GM12878 (cell line): Measurements from ENCODE around the gene PROSER2. TPM values are rescaled to one million over a fixed set of nuclear protein-coding genes. Genes with fewer than 3 reads are reported as not detected.

Source experiments
- ATAC-seq: fragments of 200-7000 bp; cut with Tn5 transposase; 3 replicates; pipeline ENCODE4 v1.9.1; 2020; ENCODE audit warnings: mild to moderate bottlenecking, moderate library complexity
- BruUV-seq: library from RNA; stranded (reverse); fragments of 400-500 nt; replicated peaks from 2 replicates; lab custom pipeline; 2021; lab: Mats Ljungman, UMichigan
- CTCF ChIA-PET: fragments of 300-600 bp; sonication (Branson Sonifier 250); formaldehyde crosslinking; extraction: SDS; loops from one replicate; lab custom pipeline; 2021; ENCODE audit warnings: inconsistent platforms; lab: Yijun Ruan, JAX
- POLR2A ChIA-PET: fragments of 350-600 bp; formaldehyde crosslinking; extraction: SDS; loops from one replicate; lab custom pipeline; 2021; ENCODE audit warnings: inconsistent platforms; lab: Charles Lee
- RAD21 ChIA-PET: fragments of 300-600 bp; sonication (Branson Sonifier 250); formaldehyde crosslinking; loops from one replicate; lab custom pipeline; 2023; ENCODE audit warnings: antibody characterized with exemption; ENCODE audit not compliant: unreplicated experiment; lab: Charles Lee
- SMC1A ChIA-PET: fragments of 300-600 bp; sonication (Branson Sonifier 250); formaldehyde crosslinking; loops from one replicate; lab custom pipeline; 2023; ENCODE audit not compliant: unreplicated experiment, uncharacterized antibody; lab: Charles Lee
- DNase-seq: peaks from one replicate; pipeline ENCODE4 v3.0.0-alpha.2; 2011; ENCODE audit warnings: low read depth, low spot score
- FAIRE-seq: peaks from 3 replicates; lab custom pipeline; 2011; peaks lifted over from hg19 to GRCh38; lab: Jason Lieb, UNC
- H2AFZ ChIP-seq: 2 replicates; pipeline ENCODE4 v1.6.0; 2011; ENCODE audit warnings: low read depth, low read length, control low read depth; ENCODE audit not compliant: control insufficient read depth
- H3K27ac ChIP-seq: 2 replicates; pipeline ENCODE4 v1.5.1; 2011; ENCODE audit warnings: control low read depth; ENCODE audit not compliant: control insufficient read depth, insufficient read depth
- H3K27me3 ChIP-seq, 2 experiments: replicated peaks in 1 of 2; 2 replicates each; pipeline versions ENCODE4 v1.6.0 to v1.6.1; 2011; ENCODE audit warnings: low read length in 1 of 2; ENCODE audit not compliant: control insufficient read depth in 2 of 2, insufficient read depth in 2 of 2
- H3K36me3 ChIP-seq, 2 experiments: 2 replicates each; pipeline ENCODE4 v1.5.1; 2011; ENCODE audit warnings: low read length in 1 of 2; ENCODE audit not compliant: control insufficient read depth in 2 of 2, insufficient read depth in 2 of 2
- H3K4me1 ChIP-seq: 2 replicates; pipeline ENCODE4 v1.6.1; 2011; ENCODE audit warnings: mild to moderate bottlenecking, low read length, moderate library complexity, mixed read lengths; ENCODE audit not compliant: control insufficient read depth, insufficient read depth
- H3K4me2 ChIP-seq: 2 replicates; pipeline ENCODE4 v1.6.0; 2011; ENCODE audit warnings: control low read depth; ENCODE audit not compliant: control insufficient read depth, insufficient read depth
- H3K4me3 ChIP-seq: fragments of 200-600 bp; sonication (generic); 2 replicates; pipeline ENCODE4 v1.5.1; 2016
- H3K79me2 ChIP-seq: 2 replicates; pipeline ENCODE4 v1.6.0; 2011; ENCODE audit warnings: low read length; ENCODE audit not compliant: control insufficient read depth, insufficient read depth
- H3K9ac ChIP-seq: 2 replicates; pipeline ENCODE4 v1.8.0; 2011; ENCODE audit warnings: low read length, control low read depth, mixed read lengths; ENCODE audit not compliant: control insufficient read depth, insufficient read depth
- H3K9me3 ChIP-seq: replicated peaks from 3 replicates; pipeline ENCODE4 v1.5.1; 2011; ENCODE audit warnings: mild to moderate bottlenecking, low read length; ENCODE audit not compliant: control insufficient read depth, insufficient read depth
- H4K20me1 ChIP-seq: 2 replicates; pipeline ENCODE4 v1.6.0; 2011; ENCODE audit not compliant: control insufficient read depth, insufficient read depth
- CBX5 ChIP-seq: sonication (generic); IDR thresholded peaks from 2 replicates; pipeline ENCODE4 v1.6.1; 2016; ENCODE audit warnings: low read depth, moderate library complexity, mild to moderate bottlenecking, inconsistent platforms
- CREB1 ChIP-seq: IDR thresholded peaks from 2 replicates; pipeline ENCODE4 v1.6.1; 2012; ENCODE audit warnings: low read depth, mild to moderate bottlenecking, inconsistent platforms
- PAX8 ChIP-seq: fragments of 450-650 bp; IDR thresholded peaks from 2 replicates; pipeline ENCODE4 v1.6.1; 2017; ENCODE audit warnings: mild to moderate bottlenecking, moderate library complexity
- POLR2A ChIP-seq: IDR thresholded peaks from 2 replicates; pipeline ENCODE4 v1.6.1; 2011; ENCODE audit warnings: low read depth, mild to moderate bottlenecking, low read length
- RAD21 ChIP-seq: IDR thresholded peaks from 2 replicates; pipeline ENCODE4 v1.6.1; 2011; ENCODE audit warnings: mild to moderate bottlenecking, low read depth, low read length, moderate library complexity; ENCODE audit not compliant: insufficient read depth
- RELA ChIP-seq: fragments of 450-650 bp; IDR thresholded peaks from 2 replicates; pipeline ENCODE4 v1.8.0; 2014; ENCODE audit warnings: borderline replicate concordance; ENCODE audit not compliant: partially characterized antibody
- SIX5 ChIP-seq: IDR thresholded peaks from 2 replicates; pipeline ENCODE4 v1.6.1; 2011; ENCODE audit warnings: mild to moderate bottlenecking, low read depth, low read length, moderate library complexity; ENCODE audit not compliant: severe bottlenecking
- STAT3 ChIP-seq: IDR thresholded peaks from 2 replicates; pipeline ENCODE4 v1.6.1; 2011; ENCODE audit warnings: low read depth, low read length, improper control_type of control experiment
- WGBS: methylation state at CpG from one replicate; pipeline ENCODE4 v1.1.6; 2016; ENCODE audit warnings: low lambda C conversion rate; ENCODE audit not compliant: insufficient replicate concordance, insufficient coverage; ENCODE audit errors: missing lambda C conversion rate; 5-methylcytosine and 5-hydroxymethylcytosine counted together
- in situ Hi-C: fragments of 300-500 bp; cut with MboI; formaldehyde crosslinking; loops from 9 replicates; pipeline ENCODE4 v1.14.3; 2018; ENCODE audit warnings: mixed read lengths
- intact Hi-C: fragments of 100-400 bp; cut with micrococcal nuclease; formaldehyde crosslinking; loops from one replicate; pipeline ENCODE4 v1.14.2; 2022; ENCODE audit not compliant: unreplicated experiment
- polyA plus RNA-seq, 11 experiments: library from polyadenylated mRNA; depleted of rRNA in 4 of 11; unstranded in 6 of 11; stranded (reverse) in 5 of 11; fragments of >200 nt; fragmentation: Nextera tagmentation in 4 of 11; fragmentation: Illumina TruSeq in 1 of 11; extraction: Ambion mirVana in 4 of 11; extraction: Trizol in 1 of 11; gene quantifications; 1 replicate in 1 of 11; 2 replicates in 10 of 11; pipeline versions ENCODE4 v1.2.1 to v1.2.3, GENCODE V29; 2011 to 2016; ENCODE audit warnings: inconsistent platforms in 2 of 11, missing spikeins in 2 of 11, low read depth in 1 of 11
- total RNA-seq, 4 experiments: library from RNA; depleted of rRNA in 3 of 4; stranded (reverse); fragments of >200 nt in 3 of 4; fragmentation: Illumina TruSeq in 1 of 4; extraction: Trizol in 1 of 4; gene quantifications; 2 replicates each; pipeline versions ENCODE4 v1.2.1 to v1.2.3, GENCODE V29; 2013 to 2021
- TF ChIP-seq, protein P1 (sequence below): fragments of 450-650 bp; IDR thresholded peaks from 2 replicates; pipeline ENCODE4 v1.6.1; 2017; ENCODE audit warnings: low read depth, mild to moderate bottlenecking, moderate library complexity
- TF ChIP-seq, protein P2 (sequence below): fragments of 450-650 bp; IDR thresholded peaks from 2 replicates; pipeline ENCODE4 v1.6.1; 2014; ENCODE audit warnings: mild to moderate bottlenecking
- TF ChIP-seq, protein P3 (sequence below): fragments of 450-650 bp; IDR thresholded peaks from 2 replicates; pipeline ENCODE4 v1.6.1; 2016; ENCODE audit warnings: mild to moderate bottlenecking, moderate library complexity, borderline replicate concordance
- TF ChIP-seq, protein P4 (sequence below): fragments of 150-350 bp; IDR thresholded peaks from 2 replicates; pipeline ENCODE4 v1.6.1; 2014; ENCODE audit warnings: mild to moderate bottlenecking, low read depth, low read length

Gene PROSER2
- total and polyA plus RNA-seq, 10 of the 15 experiments (the other 5 are each of a cell fraction or from before 2014, with no cell fraction given) = 0.04 to 0.25 (median 0.07) TPM; not detected in 6

DNA sequence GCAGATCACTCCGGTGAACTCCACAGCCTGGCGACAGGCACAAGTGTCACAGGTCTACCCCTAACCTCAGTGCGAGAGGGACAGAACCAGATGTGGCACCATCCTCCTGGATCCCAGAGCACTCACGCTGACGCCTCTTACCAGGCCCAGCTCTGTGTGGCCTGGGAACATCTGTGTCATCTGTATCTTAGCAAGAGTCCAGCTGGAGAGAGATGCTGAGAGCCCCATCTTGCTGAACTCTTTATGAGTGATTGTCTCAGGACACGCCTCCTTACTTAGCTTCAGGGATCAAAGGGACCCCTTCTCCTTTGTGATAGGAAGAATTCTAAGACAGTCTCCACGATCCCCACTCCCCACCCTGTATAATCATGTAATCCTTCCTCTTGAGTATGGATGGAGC, 10.0 kb upstream of the PROSER2 start:
- no peak for FAIRE-seq
- Histone ChIP-seq H3K27me3 (no peaks in the 10 kb centered on the region; a peak in 2 of 4 replicates), H3K79me2 (no peaks in the 10 kb centered on the region), H3K4me3 (no peak overlapping the region), H3K4me2 (no peak overlapping the region), H3K36me3 (no peaks in the 10 kb centered on the region), H3K27ac (no peak overlapping the region), H3K9ac (no peak overlapping the region), H3K9me3 (no peaks in the 10 kb centered on the region), H2AFZ (no peak overlapping the region), H4K20me1 (no peaks in the 10 kb centered on the region), H3K4me1 (no peaks in the 10 kb centered on the region)
- ChIA-PET SMC1A (interaction anchor here (0.9 to 2.0 kb wide), 3 partner anchors 9 to 30 kb away, joined by 3 to 6 read pairs (median 4); no protein-coding TSS in a partner anchor), POLR2A (no interaction called here), RAD21 (interaction anchor here (1.1 to 1.3 kb wide), 2 partner anchors 20 to 298 kb away, joined by 3 read pairs; no protein-coding TSS in a partner anchor), CTCF (interaction anchor here (0.6 to 1.1 kb wide), 3 partner anchors 11 to 165 kb away, joined by 3 to 4 read pairs (median 4); no protein-coding TSS in a partner anchor)
- WGBS = 32% methylated on average over 7 of the region's 7 CpGs
- in situ Hi-C loops = no loop called here
- intact Hi-C loops = no loop called here
- DNase-seq = no peak
- ATAC-seq = no peak
- BruUV-seq = no TSS peak
- TF ChIP-seq PAX8 = no peak
- no peak for TF ChIP-seq SIX5
- TF ChIP-seq, protein P1, sequence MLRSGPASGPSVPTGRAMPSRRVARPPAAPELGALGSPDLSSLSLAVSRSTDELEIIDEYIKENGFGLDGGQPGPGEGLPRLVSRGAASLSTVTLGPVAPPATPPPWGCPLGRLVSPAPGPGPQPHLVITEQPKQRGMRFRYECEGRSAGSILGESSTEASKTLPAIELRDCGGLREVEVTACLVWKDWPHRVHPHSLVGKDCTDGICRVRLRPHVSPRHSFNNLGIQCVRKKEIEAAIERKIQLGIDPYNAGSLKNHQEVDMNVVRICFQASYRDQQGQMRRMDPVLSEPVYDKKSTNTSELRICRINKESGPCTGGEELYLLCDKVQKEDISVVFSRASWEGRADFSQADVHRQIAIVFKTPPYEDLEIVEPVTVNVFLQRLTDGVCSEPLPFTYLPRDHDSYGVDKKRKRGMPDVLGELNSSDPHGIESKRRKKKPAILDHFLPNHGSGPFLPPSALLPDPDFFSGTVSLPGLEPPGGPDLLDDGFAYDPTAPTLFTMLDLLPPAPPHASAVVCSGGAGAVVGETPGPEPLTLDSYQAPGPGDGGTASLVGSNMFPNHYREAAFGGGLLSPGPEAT = no peak
- TF ChIP-seq, protein P2, sequence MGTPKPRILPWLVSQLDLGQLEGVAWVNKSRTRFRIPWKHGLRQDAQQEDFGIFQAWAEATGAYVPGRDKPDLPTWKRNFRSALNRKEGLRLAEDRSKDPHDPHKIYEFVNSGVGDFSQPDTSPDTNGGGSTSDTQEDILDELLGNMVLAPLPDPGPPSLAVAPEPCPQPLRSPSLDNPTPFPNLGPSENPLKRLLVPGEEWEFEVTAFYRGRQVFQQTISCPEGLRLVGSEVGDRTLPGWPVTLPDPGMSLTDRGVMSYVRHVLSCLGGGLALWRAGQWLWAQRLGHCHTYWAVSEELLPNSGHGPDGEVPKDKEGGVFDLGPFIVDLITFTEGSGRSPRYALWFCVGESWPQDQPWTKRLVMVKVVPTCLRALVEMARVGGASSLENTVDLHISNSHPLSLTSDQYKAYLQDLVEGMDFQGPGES = no peak
- TF ChIP-seq STAT3 = no peak
- TF ChIP-seq, protein P3, sequence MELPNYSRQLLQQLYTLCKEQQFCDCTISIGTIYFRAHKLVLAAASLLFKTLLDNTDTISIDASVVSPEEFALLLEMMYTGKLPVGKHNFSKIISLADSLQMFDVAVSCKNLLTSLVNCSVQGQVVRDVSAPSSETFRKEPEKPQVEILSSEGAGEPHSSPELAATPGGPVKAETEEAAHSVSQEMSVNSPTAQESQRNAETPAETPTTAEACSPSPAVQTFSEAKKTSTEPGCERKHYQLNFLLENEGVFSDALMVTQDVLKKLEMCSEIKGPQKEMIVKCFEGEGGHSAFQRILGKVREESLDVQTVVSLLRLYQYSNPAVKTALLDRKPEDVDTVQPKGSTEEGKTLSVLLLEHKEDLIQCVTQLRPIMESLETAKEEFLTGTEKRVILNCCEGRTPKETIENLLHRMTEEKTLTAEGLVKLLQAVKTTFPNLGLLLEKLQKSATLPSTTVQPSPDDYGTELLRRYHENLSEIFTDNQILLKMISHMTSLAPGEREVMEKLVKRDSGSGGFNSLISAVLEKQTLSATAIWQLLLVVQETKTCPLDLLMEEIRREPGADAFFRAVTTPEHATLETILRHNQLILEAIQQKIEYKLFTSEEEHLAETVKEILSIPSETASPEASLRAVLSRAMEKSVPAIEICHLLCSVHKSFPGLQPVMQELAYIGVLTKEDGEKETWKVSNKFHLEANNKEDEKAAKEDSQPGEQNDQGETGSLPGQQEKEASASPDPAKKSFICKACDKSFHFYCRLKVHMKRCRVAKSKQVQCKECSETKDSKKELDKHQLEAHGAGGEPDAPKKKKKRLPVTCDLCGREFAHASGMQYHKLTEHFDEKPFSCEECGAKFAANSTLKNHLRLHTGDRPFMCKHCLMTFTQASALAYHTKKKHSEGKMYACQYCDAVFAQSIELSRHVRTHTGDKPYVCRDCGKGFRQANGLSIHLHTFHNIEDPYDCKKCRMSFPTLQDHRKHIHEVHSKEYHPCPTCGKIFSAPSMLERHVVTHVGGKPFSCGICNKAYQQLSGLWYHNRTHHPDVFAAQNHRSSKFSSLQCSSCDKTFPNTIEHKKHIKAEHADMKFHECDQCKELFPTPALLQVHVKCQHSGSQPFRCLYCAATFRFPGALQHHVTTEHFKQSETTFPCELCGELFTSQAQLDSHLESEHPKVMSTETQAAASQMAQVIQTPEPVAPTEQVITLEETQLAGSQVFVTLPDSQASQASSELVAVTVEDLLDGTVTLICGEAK = no peak
- no peak for TF ChIP-seq RAD21
- TF ChIP-seq POLR2A = no peak
- TF ChIP-seq RELA = no peak
- TF ChIP-seq, protein P4, sequence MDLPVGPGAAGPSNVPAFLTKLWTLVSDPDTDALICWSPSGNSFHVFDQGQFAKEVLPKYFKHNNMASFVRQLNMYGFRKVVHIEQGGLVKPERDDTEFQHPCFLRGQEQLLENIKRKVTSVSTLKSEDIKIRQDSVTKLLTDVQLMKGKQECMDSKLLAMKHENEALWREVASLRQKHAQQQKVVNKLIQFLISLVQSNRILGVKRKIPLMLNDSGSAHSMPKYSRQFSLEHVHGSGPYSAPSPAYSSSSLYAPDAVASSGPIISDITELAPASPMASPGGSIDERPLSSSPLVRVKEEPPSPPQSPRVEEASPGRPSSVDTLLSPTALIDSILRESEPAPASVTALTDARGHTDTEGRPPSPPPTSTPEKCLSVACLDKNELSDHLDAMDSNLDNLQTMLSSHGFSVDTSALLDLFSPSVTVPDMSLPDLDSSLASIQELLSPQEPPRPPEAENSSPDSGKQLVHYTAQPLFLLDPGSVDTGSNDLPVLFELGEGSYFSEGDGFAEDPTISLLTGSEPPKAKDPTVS = no peak
- no peak for TF ChIP-seq CREB1
- no peak for TF ChIP-seq CBX5
